Pulmonary artery endothelial cell (primary cell): ENCODE measurements around the gene ATAD3B. TPM values are rescaled to one million over a fixed set of nuclear protein-coding genes. Genes with fewer than 3 reads are reported as not detected.
"Not testable (repeated sequence)": the region's sequence is repeated elsewhere in the genome, so short reads cannot be mapped to it uniquely, and the experiment has no call there.

Experiments used
- DNase-seq: peaks from one replicate; pipeline ENCODE4 v3.0.0-alpha.2; 2011; ENCODE audit warnings: low read depth, low spot score
- total RNA-seq: library from RNA; depleted of rRNA; stranded (reverse); fragments of >200 nt; gene quantifications from 2 replicates; pipeline ENCODE4 v1.2.3, GENCODE V29; 2014

ATAD3B gene
- total RNA-seq, 1 donor from 2014 or later: 23.6 TPM

- no peak for DNase-seq
Observed at GRCh38 chr1:1510912-1511532, 39.5 kb downstream of the ATAD3B start.

GRCh38 chr1:1511533-1512285, 40.1 kb downstream of the ATAD3B start, which contains the start of gene ATAD3A:
Gene ATAD3A, plus strand, starts transcription at chr1:1512162. Its CDS starts 107 bp downstream, at chr1:1512269.
- DNase-seq: peak; percentile 92

GRCh38 chr1:1512425-1512824, 40.9 kb downstream of the ATAD3B start:
- not testable (repeated sequence) for DNase-seq

GRCh38 chr1:1513675-1514074, 42.1 kb downstream of the ATAD3B start:
- DNase-seq: not testable (repeated sequence)

- not testable (repeated sequence) for DNase-seq
Observed at GRCh38 chr1:1514376-1514775, 42.8 kb downstream of the ATAD3B start.

- DNase-seq: not testable (repeated sequence)
Observed at GRCh38 chr1:1516923-1517322, 45.4 kb downstream of the ATAD3B start.

GRCh38 chr1:1517973-1518620, 46.5 kb downstream of the ATAD3B start:
- DNase-seq: no peak

GRCh38 chr1:1518621-1519007, 47.0 kb downstream of the ATAD3B start:
- DNase-seq: not testable (repeated sequence)

- DNase-seq: not testable (repeated sequence)
Observed at GRCh38 chr1:1519805-1520505, 48.4 kb downstream of the ATAD3B start.

- DNase-seq: no peak
Observed at GRCh38 chr1:1521331-1521730, 49.8 kb downstream of the ATAD3B start.

- not testable (repeated sequence) for DNase-seq
Observed at GRCh38 chr1:1522536-1522935, 51.0 kb downstream of the ATAD3B start.

GRCh38 chr1:1523226-1523625, 51.7 kb downstream of the ATAD3B start:
- not testable (repeated sequence) for DNase-seq

GRCh38 chr1:1523651-1524050, 52.1 kb downstream of the ATAD3B start:
- DNase-seq: not testable (repeated sequence)

- not testable (repeated sequence) for DNase-seq
Observed at GRCh38 chr1:1524750-1525383, 53.3 kb downstream of the ATAD3B start.

GRCh38 chr1:1526476-1526875, 54.9 kb downstream of the ATAD3B start:
- not testable (repeated sequence) for DNase-seq

- DNase-seq: no peak
Observed at GRCh38 chr1:1527092-1527816, 55.7 kb downstream of the ATAD3B start.

- DNase-seq: no peak
Observed at GRCh38 chr1:1528301-1529267, 57.0 kb downstream of the ATAD3B start.

GRCh38 chr1:1529321-1529720, 57.8 kb downstream of the ATAD3B start:
- DNase-seq: no peak

- DNase-seq: no peak
Observed at GRCh38 chr1:1529936-1530335, 58.4 kb downstream of the ATAD3B start.
